HG02840 (cell line): Measurements from ENCODE around the gene BMAL1.

Source experiments
- ATAC-seq: cut with Tn5 transposase; IDR thresholded peaks from one replicate; pipeline ENCODE4 v1.9.1; 2021; ENCODE audit warnings: mild to moderate bottlenecking, moderate library complexity, moderate number of reproducible peaks; ENCODE audit not compliant: unreplicated experiment, low FRiP score

BMAL1 gene

GRCh38 chr11:13313005-13313819, 35.6 kb downstream of the BMAL1 start:
- ATAC-seq = no peak

- no peak for ATAC-seq
Observed at GRCh38 chr11:13314676-13315394, 37.2 kb downstream of the BMAL1 start.

- no peak for ATAC-seq
Observed at GRCh38 chr11:13315517-13316432, 38.2 kb downstream of the BMAL1 start.

GRCh38 chr11:13316528-13316961, 39.0 kb downstream of the BMAL1 start:
- no peak for ATAC-seq

- ATAC-seq = no peak
Observed at GRCh38 chr11:13317293-13318080, 39.9 kb downstream of the BMAL1 start.

- ATAC-seq = no peak
Observed at GRCh38 chr11:13318498-13319295, 41.1 kb downstream of the BMAL1 start.

GRCh38 chr11:13320688-13321087, 43.1 kb downstream of the BMAL1 start:
- no peak for ATAC-seq

GRCh38 chr11:13321431-13321830, 43.8 kb downstream of the BMAL1 start:
- ATAC-seq = no peak

GRCh38 chr11:13324141-13324540, 46.6 kb downstream of the BMAL1 start:
- no peak for ATAC-seq

- ATAC-seq = no peak
Observed at GRCh38 chr11:13324709-13325108, 47.1 kb downstream of the BMAL1 start.

GRCh38 chr11:13327421-13327820, 49.8 kb downstream of the BMAL1 start:
- no peak for ATAC-seq

GRCh38 chr11:13328286-13328685, 50.7 kb downstream of the BMAL1 start:
- no peak for ATAC-seq

GRCh38 chr11:13329670-13330356, 52.2 kb downstream of the BMAL1 start:
- no peak for ATAC-seq

GRCh38 chr11:13332124-13332523, 54.5 kb downstream of the BMAL1 start:
- no peak for ATAC-seq

GRCh38 chr11:13333456-13333957, 55.9 kb downstream of the BMAL1 start:
- ATAC-seq = no peak

GRCh38 chr11:13334034-13334786, 56.6 kb downstream of the BMAL1 start:
- ATAC-seq = no peak

- ATAC-seq = no peak
Observed at GRCh38 chr11:13335319-13335718, 57.7 kb downstream of the BMAL1 start.
